ENCODE data around the gene GALM.

GALM gene

GRCh38 chr2:38765551-38765950, 99.6 kb downstream of the GALM start:
- DNase-seq (ENCODE audit: low read depth in 2 of 2), result no peak

DNA sequence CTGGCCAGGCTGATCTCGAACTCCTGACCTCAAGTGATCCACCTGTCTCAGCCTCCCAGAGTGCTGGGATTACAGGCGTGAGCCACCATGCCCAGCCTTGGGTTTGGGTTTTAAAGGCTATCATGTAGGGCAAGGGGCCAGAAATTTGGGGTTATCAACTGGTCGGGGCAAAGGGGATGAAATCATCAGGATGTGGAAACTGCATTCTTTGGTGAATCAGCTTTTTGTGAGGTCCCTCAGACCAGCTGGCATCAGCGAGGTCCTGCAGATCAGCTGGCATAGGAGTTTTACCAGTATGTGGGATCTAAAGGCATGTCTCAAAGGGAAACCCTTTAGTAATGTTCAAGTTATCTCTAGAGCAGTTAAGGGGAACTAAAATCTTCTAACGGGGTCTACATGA, 105.7 kb downstream of the GALM start:
- DNase-seq (ENCODE audit: low read depth in 2 of 2), result no peak

GRCh38 chr2:38775097-38775920, 109.4 kb downstream of the GALM start:
- DNase-seq (ENCODE audit: low read depth in 2 of 2), result no peak

DNA sequence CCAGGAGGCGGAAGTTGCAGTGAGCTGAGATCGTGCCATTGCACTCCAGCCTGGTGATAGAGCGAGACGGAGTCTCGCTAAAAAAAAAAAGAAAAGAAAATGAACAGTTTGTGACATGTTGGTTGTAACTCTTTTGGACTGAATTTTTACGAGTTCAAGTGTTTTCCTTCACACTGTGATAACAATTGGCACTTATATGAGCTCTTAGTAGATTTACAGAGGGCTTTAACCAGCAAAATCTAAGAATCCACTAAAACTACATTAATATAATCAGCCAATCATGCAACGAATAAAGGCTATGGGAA, 110.0 kb downstream of the GALM start:
- no peak for DNase-seq (ENCODE audit: low read depth in 2 of 2)

DNA sequence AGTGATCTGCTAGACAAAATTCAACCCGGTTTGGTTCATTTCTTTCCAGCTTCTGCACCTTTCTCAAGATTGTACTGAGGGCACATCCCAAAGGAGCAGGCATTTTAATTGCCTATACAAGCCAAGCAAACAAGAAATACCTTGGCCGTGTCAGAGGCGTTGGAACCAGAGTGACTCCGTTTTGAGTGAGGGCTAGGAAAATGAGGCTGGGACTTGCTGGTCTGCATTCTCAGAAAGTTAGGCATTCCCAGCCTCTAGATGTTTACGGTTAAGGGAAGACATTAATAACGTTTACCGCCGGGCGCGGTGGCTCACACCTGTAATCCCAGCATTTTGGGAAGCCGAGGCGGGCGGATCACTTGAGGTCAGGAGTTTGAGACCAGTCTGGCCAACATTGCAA, 110.6 kb downstream of the GALM start:
- DNase-seq (ENCODE audit: low read depth in 2 of 2), result no peak

GRCh38 chr2:38778687-38779082, 112.8 kb downstream of the GALM start:
- no peak for DNase-seq (ENCODE audit: low read depth in 2 of 2)

- DNase-seq (ENCODE audit: low read depth in 2 of 2), result no peak
These were observed 117.7 kb downstream of the GALM start for GRCh38 chr2:38783586-38783985.
